Neural cell (in vitro differentiated cells): ENCODE results near the gene CCDC33. TPM values are rescaled to one million over a fixed set of nuclear protein-coding genes. Genes with fewer than 3 reads are reported as not detected.

Experiments
- H2AFZ ChIP-seq: fragments of 200-600, 300-800 bp; sonication (generic), shearing (Covaris generic); 2 replicates; pipeline ENCODE4 v1.6.0; 2014; ENCODE audit warnings: low read depth, mild to moderate bottlenecking, antibody characterized with exemption, low read length, moderate library complexity
- H3F3A ChIP-seq: fragments of 200-600 bp; shearing (Covaris generic); 2 replicates; pipeline ENCODE4 v1.6.1; 2016; ENCODE audit warnings: mild to moderate bottlenecking, moderate library complexity, mixed read lengths, antibody characterized with exemption, low read length; ENCODE audit not compliant: insufficient read depth, poor library complexity, severe bottlenecking
- H3K27ac ChIP-seq: fragments of 200-600, 300-800 bp; sonication (generic), shearing (Covaris generic); 2 replicates; pipeline ENCODE4 v1.5.1; 2014; ENCODE audit warnings: mild to moderate bottlenecking, low read length, moderate library complexity
- H3K27me3 ChIP-seq: fragments of 300-800, 200-600 bp; sonication (generic), shearing (Covaris generic); 2 replicates; pipeline ENCODE4 v1.6.0; 2014; ENCODE audit warnings: mild to moderate bottlenecking, low read depth, low read length, moderate library complexity; ENCODE audit not compliant: insufficient read depth
- H3K36me3 ChIP-seq: fragments of 300-800, 200-600 bp; sonication (generic), shearing (Covaris generic); 2 replicates; pipeline ENCODE4 v1.5.1; 2014; ENCODE audit warnings: mild to moderate bottlenecking, antibody characterized with exemption, low read length, moderate library complexity; ENCODE audit not compliant: insufficient read depth
- H3K4me2 ChIP-seq: fragments of 300-800, 200-600 bp; sonication (generic), shearing (Covaris generic); 2 replicates; pipeline ENCODE4 v1.6.0; 2014; ENCODE audit warnings: mild to moderate bottlenecking, low read length
- H3K4me3 ChIP-seq: fragments of 300-800, 200-600 bp; sonication (generic), shearing (Covaris generic); 2 replicates; pipeline ENCODE4 v1.5.1; 2014; ENCODE audit warnings: mild to moderate bottlenecking, low read length, moderate library complexity
- H3K79me2 ChIP-seq: fragments of 200-600 bp; shearing (Covaris generic); replicated peaks from 2 replicates; pipeline ENCODE4 v1.6.0; 2014; ENCODE audit warnings: mild to moderate bottlenecking, low read length, moderate library complexity; ENCODE audit not compliant: insufficient read depth
- H3K9ac ChIP-seq: fragments of 300-800, 200-600 bp; sonication (generic), shearing (Covaris generic); 2 replicates; pipeline ENCODE4 v1.6.1; 2016; ENCODE audit warnings: mild to moderate bottlenecking, low read length, mixed read lengths
- H3K9me2 ChIP-seq: fragments of 200-600 bp; shearing (Covaris generic); 2 replicates; pipeline ENCODE4 v1.6.1; 2016; ENCODE audit warnings: mild to moderate bottlenecking, low read length, mixed read lengths; ENCODE audit not compliant: insufficient read depth
- H3K9me3 ChIP-seq: fragments of 200-600, 300-800 bp; sonication (generic), shearing (Covaris generic); 2 replicates; pipeline ENCODE4 v1.6.1; 2016; ENCODE audit warnings: mild to moderate bottlenecking, mixed run types, low read length, moderate library complexity, mixed read lengths
- H4K20me1 ChIP-seq: fragments of 200-600 bp; shearing (Covaris generic); 2 replicates; pipeline ENCODE4 v1.6.1; 2016; ENCODE audit warnings: mild to moderate bottlenecking, mixed run types; ENCODE audit not compliant: insufficient read depth
- EP300 ChIP-seq: fragments of 450-650 bp; conservative IDR thresholded peaks from 2 replicates; pipeline ENCODE4 v1.6.1; 2014; ENCODE audit warnings: antibody characterized with exemption, mild to moderate bottlenecking, moderate library complexity; ENCODE audit not compliant: poor library complexity, severe bottlenecking
- EZH2 ChIP-seq: fragments of 200-600, 300-800 bp; shearing (Covaris generic), sonication (generic); IDR thresholded peaks from 2 replicates; pipeline ENCODE4 v1.6.1; 2014; ENCODE audit warnings: antibody characterized with exemption, low read length, borderline replicate concordance, mild to moderate bottlenecking; ENCODE audit not compliant: insufficient read depth, poor library complexity, severe bottlenecking
- MXI1 ChIP-seq: fragments of 450-650 bp; conservative IDR thresholded peaks from 2 replicates; pipeline ENCODE4 v1.6.1; 2014; ENCODE audit warnings: antibody characterized with exemption, mild to moderate bottlenecking; ENCODE audit not compliant: poor library complexity, severe bottlenecking
- POLR2AphosphoS5 ChIP-seq: IDR thresholded peaks from 2 replicates; pipeline ENCODE4 v1.6.1; 2012
- RAD21 ChIP-seq: fragments of 450-650 bp; conservative IDR thresholded peaks from 2 replicates; pipeline ENCODE4 v1.6.1; 2014; ENCODE audit warnings: antibody characterized with exemption, mild to moderate bottlenecking, moderate library complexity
- SMC3 ChIP-seq: fragments of 450-650 bp; conservative IDR thresholded peaks from 2 replicates; pipeline ENCODE4 v1.6.1; 2014; ENCODE audit warnings: antibody characterized with exemption, mild to moderate bottlenecking, moderate library complexity; ENCODE audit not compliant: poor library complexity
- TAF1 ChIP-seq: IDR thresholded peaks from 2 replicates; pipeline ENCODE4 v1.6.1; 2012; ENCODE audit warnings: low read depth
- polyA plus RNA-seq: library from polyadenylated mRNA; depleted of rRNA; stranded (reverse); fragments of >200 nt; gene quantifications from 2 replicates; pipeline ENCODE4 v1.2.3, GENCODE V29; 2014
- TF ChIP-seq, protein P1 (sequence below): fragments of 450-650 bp; IDR thresholded peaks from 2 replicates; pipeline ENCODE4 v1.5.1; 2014; ENCODE audit warnings: antibody characterized with exemption, mild to moderate bottlenecking, moderate library complexity; ENCODE audit not compliant: poor library complexity, severe bottlenecking
- TF ChIP-seq, protein P2 (sequence below): IDR thresholded peaks from 2 replicates; pipeline ENCODE4 v1.6.1; 2012; ENCODE audit warnings: borderline replicate concordance

CCDC33 gene
- polyA plus RNA-seq, 1 donor from 2014 or later, result 1.4 TPM

DNA sequence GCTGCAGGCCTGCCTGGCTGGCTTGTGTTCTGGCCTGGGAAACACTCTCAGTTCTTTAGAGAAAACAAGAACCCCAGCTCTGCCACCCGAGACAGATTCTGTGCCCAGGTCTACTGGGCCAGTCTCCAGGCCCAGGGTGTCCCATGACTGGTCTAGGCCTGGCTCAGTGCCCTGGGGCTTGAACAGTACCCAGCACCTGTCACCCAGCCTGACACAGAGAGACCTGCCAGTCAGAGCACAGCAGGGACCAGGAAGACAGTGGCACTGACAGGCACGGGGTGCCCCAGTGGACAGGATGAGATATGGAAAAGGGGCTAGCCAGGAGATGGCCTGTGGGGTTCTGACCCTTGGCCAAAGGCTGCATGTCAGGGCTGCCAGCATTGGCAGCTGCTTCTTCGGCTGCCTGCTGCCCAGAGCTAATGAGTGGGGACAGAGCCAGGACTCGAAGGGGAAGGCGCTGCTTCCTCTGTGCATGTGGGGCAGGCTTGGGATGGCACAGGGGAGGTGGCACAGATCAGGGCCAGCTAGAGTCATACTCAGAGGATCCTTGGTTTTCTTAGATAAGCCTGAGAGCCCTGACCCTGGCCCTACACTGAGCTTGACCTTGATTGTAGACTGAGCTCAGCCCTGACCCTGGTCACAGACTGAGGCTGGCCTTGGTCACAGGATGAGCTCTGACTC lies 15.1 kb downstream of the CCDC33 start:
- Histone ChIP-seq H3K9ac (no peak overlapping the region), H2AFZ (no peak overlapping the region), H3K27ac (no peak overlapping the region), H3K36me3 (no peaks in the 10 kb centered on the region), H3K9me2 (no peaks in the 10 kb centered on the region), H3K9me3 (no peaks in the 10 kb centered on the region), H3K4me2 (no peak overlapping the region), H3K27me3 (no peaks in the 10 kb centered on the region), H4K20me1 (no peaks in the 10 kb centered on the region), H3K79me2 (no peaks in the 10 kb centered on the region), H3F3A (peaks cover 2% of the 10 kb centered on the region), H3K4me3 (no peak overlapping the region)
- TF ChIP-seq EZH2 (no peak), RAD21 (no peak), EP300 (no peak), MXI1 (no peak), SMC3 (no peak), TAF1 (no peak), POLR2AphosphoS5 (no peak)
- TF ChIP-seq, protein P1, sequence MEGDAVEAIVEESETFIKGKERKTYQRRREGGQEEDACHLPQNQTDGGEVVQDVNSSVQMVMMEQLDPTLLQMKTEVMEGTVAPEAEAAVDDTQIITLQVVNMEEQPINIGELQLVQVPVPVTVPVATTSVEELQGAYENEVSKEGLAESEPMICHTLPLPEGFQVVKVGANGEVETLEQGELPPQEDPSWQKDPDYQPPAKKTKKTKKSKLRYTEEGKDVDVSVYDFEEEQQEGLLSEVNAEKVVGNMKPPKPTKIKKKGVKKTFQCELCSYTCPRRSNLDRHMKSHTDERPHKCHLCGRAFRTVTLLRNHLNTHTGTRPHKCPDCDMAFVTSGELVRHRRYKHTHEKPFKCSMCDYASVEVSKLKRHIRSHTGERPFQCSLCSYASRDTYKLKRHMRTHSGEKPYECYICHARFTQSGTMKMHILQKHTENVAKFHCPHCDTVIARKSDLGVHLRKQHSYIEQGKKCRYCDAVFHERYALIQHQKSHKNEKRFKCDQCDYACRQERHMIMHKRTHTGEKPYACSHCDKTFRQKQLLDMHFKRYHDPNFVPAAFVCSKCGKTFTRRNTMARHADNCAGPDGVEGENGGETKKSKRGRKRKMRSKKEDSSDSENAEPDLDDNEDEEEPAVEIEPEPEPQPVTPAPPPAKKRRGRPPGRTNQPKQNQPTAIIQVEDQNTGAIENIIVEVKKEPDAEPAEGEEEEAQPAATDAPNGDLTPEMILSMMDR, result no peak
- TF ChIP-seq, protein P2, sequence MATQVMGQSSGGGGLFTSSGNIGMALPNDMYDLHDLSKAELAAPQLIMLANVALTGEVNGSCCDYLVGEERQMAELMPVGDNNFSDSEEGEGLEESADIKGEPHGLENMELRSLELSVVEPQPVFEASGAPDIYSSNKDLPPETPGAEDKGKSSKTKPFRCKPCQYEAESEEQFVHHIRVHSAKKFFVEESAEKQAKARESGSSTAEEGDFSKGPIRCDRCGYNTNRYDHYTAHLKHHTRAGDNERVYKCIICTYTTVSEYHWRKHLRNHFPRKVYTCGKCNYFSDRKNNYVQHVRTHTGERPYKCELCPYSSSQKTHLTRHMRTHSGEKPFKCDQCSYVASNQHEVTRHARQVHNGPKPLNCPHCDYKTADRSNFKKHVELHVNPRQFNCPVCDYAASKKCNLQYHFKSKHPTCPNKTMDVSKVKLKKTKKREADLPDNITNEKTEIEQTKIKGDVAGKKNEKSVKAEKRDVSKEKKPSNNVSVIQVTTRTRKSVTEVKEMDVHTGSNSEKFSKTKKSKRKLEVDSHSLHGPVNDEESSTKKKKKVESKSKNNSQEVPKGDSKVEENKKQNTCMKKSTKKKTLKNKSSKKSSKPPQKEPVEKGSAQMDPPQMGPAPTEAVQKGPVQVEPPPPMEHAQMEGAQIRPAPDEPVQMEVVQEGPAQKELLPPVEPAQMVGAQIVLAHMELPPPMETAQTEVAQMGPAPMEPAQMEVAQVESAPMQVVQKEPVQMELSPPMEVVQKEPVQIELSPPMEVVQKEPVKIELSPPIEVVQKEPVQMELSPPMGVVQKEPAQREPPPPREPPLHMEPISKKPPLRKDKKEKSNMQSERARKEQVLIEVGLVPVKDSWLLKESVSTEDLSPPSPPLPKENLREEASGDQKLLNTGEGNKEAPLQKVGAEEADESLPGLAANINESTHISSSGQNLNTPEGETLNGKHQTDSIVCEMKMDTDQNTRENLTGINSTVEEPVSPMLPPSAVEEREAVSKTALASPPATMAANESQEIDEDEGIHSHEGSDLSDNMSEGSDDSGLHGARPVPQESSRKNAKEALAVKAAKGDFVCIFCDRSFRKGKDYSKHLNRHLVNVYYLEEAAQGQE, result no peak

DNA sequence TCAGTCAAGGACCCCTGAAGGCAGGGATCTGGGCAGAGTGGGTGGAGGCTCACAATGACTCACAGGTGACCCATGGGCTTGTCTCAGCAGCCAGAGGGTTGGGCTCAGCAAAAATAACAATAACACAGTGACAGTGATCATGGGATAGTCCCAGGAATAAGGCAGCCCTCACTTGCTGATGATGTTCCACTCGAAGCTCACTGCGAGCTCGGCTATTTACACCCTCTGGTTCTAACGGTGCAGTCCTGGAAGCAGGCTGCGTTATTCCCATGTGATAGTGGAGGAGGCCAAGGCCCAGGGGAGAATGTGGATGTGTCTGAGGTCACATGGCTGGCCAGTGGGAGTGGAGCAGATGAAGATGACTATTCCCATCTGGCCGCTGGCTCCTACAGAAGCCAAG lies 16.2 kb downstream of the CCDC33 start:
- Histone ChIP-seq H3K27ac (no peak overlapping the region), H3F3A (no peaks in the 10 kb centered on the region)

More for the DNA sequence above, 16.2 kb downstream of the CCDC33 start:
- Histone ChIP-seq H3K27me3 (no peaks in the 10 kb centered on the region), H3K4me3 (no peak overlapping the region), H4K20me1 (no peaks in the 10 kb centered on the region), H3K79me2 (no peaks in the 10 kb centered on the region), H3K9ac (no peak overlapping the region), H3K9me2 (no peaks in the 10 kb centered on the region), H3K36me3 (no peaks in the 10 kb centered on the region), H3K4me2 (no peak overlapping the region), H2AFZ (no peak overlapping the region), H3K9me3 (no peaks in the 10 kb centered on the region)
- TF ChIP-seq POLR2AphosphoS5, result no peak
- no peak for TF ChIP-seq RAD21
- TF ChIP-seq, protein P1, result no peak
- TF ChIP-seq MXI1, result no peak
- TF ChIP-seq, protein P2, result no peak
- no peak for TF ChIP-seq TAF1
- no peak for TF ChIP-seq EZH2
- no peak for TF ChIP-seq EP300
- no peak for TF ChIP-seq SMC3
